ENCODE results near the gene IL1R2. TPM values are rescaled to one million over a fixed set of nuclear protein-coding genes. Genes with fewer than 3 reads are reported as not detected.

The IL1R2 gene
- total RNA-seq (0.18 TPM), polyA plus RNA-seq (ENCODE audit: insufficient read depth in 1 of 8, insufficient read length in 8 of 8, low replicate concordance in 1 of 8) (1 to 10 TPM in 1 of 8 donors, under 1 TPM in 4, not detected in 3; 0.06 to 1.0 (median 0.17) TPM)
- long read RNA-seq, donor 1, result 0 reads
- long read RNA-seq, donor 2, result 0 reads
- long read RNA-seq, donor 3, result 0 reads
- long read RNA-seq, donor 4, result 0 reads
- long read RNA-seq, donor 5, result 0 reads
- long read RNA-seq, donor 6, result 0 reads
- long read RNA-seq, donor 7, result 0 reads
- long read RNA-seq, donor 8, result 0 reads
- long read RNA-seq, donor 9, result 0 reads
- long read RNA-seq, donor 10, result 0 reads
- long read RNA-seq, donor 11, result 0 reads

DNA sequence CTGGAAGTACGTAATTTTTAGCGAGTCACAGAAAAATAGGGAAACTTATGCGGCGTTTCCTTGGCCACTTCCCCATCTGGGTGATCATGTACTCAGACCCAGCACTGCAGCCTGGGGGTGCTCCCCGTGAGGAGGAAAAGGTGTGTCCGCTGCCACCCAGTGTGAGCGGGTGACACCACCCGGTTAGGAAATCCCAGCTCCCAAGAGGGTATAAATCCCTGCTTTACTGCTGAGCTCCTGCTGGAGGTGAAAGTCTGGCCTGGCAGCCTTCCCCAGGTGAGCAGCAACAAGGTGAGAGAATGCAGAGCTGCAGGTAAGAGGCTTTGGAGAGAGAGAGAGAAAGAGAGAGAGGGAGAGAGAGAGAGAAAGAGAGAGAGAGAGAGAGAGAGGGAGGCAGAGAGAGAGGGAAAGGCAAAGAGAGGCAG, at the start of gene IL1R2:
Gene IL1R2, plus strand, starts transcription at position 240 of the 425 bp plus-strand sequence. CDS start 16,616 bp downstream, outside the sequence.
- peaks cover 8% of the 10 kb centered on the region for H3K27me3 ChIP-seq (ENCODE audit: control insufficient read depth, insufficient read depth, low read length)
- WGBS (ENCODE audit: insufficient coverage), result 51% methylated on average over 8 of the region's 8 CpGs
- no peaks in the 10 kb centered on the region for H3K36me3 ChIP-seq (ENCODE audit: control insufficient read depth, insufficient read depth, low read length)
- no peak within 1 kb of the TSS for H3K27ac ChIP-seq (ENCODE audit: low read length)
- H3K4me1 ChIP-seq (ENCODE audit: control insufficient read depth, insufficient read depth, low read length), result no peaks in the 10 kb centered on the region
- DNase-seq, result peak; percentile 54
- no peak within 1 kb of the TSS for H3K4me3 ChIP-seq (ENCODE audit: low read length)
- no peaks in the 10 kb centered on the region for H3K9me3 ChIP-seq (replicated peaks; ENCODE audit: control insufficient read depth, low read depth, low read length)

DNA sequence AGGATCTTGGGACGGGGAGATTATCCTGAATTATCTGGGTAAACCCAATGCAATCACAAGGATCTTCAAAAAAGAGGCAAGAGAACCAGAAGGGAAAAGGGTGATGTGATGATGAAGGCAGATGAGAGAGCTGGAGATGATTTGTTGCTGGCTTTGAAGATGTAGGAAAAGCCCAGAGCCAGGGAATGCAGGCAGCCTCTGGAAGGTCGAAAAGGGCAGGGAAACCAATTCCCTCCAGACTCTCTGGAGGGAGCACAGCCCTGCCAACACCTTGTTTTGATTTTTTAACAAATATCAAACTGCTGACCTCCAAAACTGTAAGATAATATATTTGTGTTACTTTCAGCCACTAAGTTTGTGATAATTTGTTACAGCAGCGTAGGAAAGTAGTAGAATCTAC, 48.9 kb upstream of the IL1R2 start:
- Histone ChIP-seq H3K4me3 (ENCODE audit: low read length) (no peak overlapping the region), H3K9me3 (replicated peaks; ENCODE audit: control insufficient read depth, low read depth, low read length) (no peaks in the 10 kb centered on the region), H3K36me3 (ENCODE audit: control insufficient read depth, insufficient read depth, low read length) (no peaks in the 10 kb centered on the region), H3K4me1 (ENCODE audit: control insufficient read depth, insufficient read depth, low read length) (peaks cover 3% of the 10 kb centered on the region), H3K27ac (ENCODE audit: low read length) (no peak overlapping the region), H3K27me3 (ENCODE audit: control insufficient read depth, insufficient read depth, low read length) (no peaks in the 10 kb centered on the region)
- 44% methylated on average over 1 of the region's 3 CpGs for WGBS (ENCODE audit: insufficient coverage)
- DNase-seq, result no peak

DNA sequence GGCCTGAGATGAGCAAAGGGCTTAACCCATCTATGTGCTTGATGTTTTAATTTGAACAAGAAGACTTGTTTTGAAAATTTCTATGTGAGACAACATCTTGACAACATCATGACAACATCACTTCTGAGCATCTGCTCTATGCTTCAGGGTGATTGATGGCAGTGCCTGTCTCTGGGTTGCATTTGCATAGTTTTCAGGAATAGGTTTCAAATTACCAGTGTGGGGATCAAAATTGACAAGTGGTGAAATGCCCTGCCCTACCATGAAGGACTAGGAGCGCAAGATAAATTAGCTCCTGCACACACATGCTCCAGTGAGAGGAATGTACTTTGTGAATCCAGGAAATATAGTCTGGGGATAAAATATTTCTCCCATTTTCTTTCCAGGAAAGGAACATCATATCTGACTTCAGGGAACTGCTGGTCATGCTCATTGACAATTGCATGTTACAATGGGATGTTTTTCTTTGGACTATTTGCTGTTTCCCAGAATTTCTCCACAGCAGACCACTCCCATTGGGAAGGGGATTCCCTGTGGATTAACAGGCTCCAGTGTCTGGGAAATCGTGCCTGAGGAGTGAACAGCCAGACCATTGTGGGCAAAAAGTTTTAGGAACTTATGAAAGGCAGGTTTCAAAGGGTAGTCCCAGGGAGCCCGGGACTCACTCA, 45.3 kb upstream of the IL1R2 start:
- no peaks in the 10 kb centered on the region for H3K36me3 ChIP-seq (ENCODE audit: control insufficient read depth, insufficient read depth, low read length)
- DNase-seq, result no peak
- H3K4me3 ChIP-seq (ENCODE audit: low read length), result no peak overlapping the region
- no peak overlapping the region for H3K27ac ChIP-seq (ENCODE audit: low read length)
- H3K9me3 ChIP-seq (replicated peaks; ENCODE audit: control insufficient read depth, low read depth, low read length), result no peaks in the 10 kb centered on the region
- H3K27me3 ChIP-seq (ENCODE audit: control insufficient read depth, insufficient read depth, low read length), result no peaks in the 10 kb centered on the region
- H3K4me1 ChIP-seq (ENCODE audit: control insufficient read depth, insufficient read depth, low read length), result peaks cover 3% of the 10 kb centered on the region
- 40% methylated on average over 1 of the region's 3 CpGs for WGBS (ENCODE audit: insufficient coverage)

- Histone ChIP-seq H3K36me3 (ENCODE audit: control insufficient read depth, insufficient read depth, low read length) (no peaks in the 10 kb centered on the region), H3K27me3 (ENCODE audit: control insufficient read depth, insufficient read depth, low read length) (no peaks in the 10 kb centered on the region), H3K4me3 (ENCODE audit: low read length) (no peak overlapping the region), H3K4me1 (ENCODE audit: control insufficient read depth, insufficient read depth, low read length) (peaks cover 3% of the 10 kb centered on the region), H3K27ac (ENCODE audit: low read length) (no peak overlapping the region), H3K9me3 (replicated peaks; ENCODE audit: control insufficient read depth, low read depth, low read length) (no peaks in the 10 kb centered on the region)
- DNase-seq, result no peak
- WGBS (ENCODE audit: insufficient coverage), result no CpG with 5 or more reads among the region's 3 CpGs
Measured at GRCh38 chr2:101947374-101947773, 44.4 kb upstream of the IL1R2 start.

- Histone ChIP-seq H3K36me3 (ENCODE audit: control insufficient read depth, insufficient read depth, low read length) (no peaks in the 10 kb centered on the region), H3K27ac (ENCODE audit: low read length) (no peak overlapping the region), H3K4me3 (ENCODE audit: low read length) (no peak overlapping the region), H3K27me3 (ENCODE audit: control insufficient read depth, insufficient read depth, low read length) (no peaks in the 10 kb centered on the region), H3K9me3 (replicated peaks; ENCODE audit: control insufficient read depth, low read depth, low read length) (no peaks in the 10 kb centered on the region), H3K4me1 (ENCODE audit: control insufficient read depth, insufficient read depth, low read length) (peaks cover 3% of the 10 kb centered on the region)
- no peak for DNase-seq
Measured at GRCh38 chr2:101948625-101949155, 43.1 kb upstream of the IL1R2 start.

DNA sequence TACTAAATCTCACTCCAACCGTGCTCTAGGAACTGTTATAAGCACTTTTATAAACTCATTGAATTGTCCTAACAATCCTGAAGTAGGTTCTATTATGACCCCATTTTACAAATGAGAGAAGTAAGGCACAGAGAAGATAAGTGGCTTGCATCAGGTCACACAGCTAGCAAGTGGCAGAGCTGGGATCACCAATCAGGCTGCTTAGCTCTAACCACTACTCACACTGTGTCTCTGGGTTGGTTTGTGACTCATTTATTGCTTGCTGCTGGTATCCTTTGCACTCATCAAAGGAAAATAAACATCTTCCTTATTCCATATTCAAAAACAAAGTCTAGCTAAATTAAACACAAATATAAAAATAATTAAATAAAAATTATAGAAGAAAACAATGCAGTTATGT, 42.5 kb upstream of the IL1R2 start:
- Histone ChIP-seq H3K36me3 (ENCODE audit: control insufficient read depth, insufficient read depth, low read length) (no peaks in the 10 kb centered on the region), H3K27ac (ENCODE audit: low read length) (no peak overlapping the region), H3K27me3 (ENCODE audit: control insufficient read depth, insufficient read depth, low read length) (no peaks in the 10 kb centered on the region), H3K4me3 (ENCODE audit: low read length) (no peak overlapping the region), H3K9me3 (replicated peaks; ENCODE audit: control insufficient read depth, low read depth, low read length) (no peaks in the 10 kb centered on the region), H3K4me1 (ENCODE audit: control insufficient read depth, insufficient read depth, low read length) (peaks cover 3% of the 10 kb centered on the region)
- no CpG with 5 or more reads among the region's 1 CpG for WGBS (ENCODE audit: insufficient coverage)
- no peak for DNase-seq

- no peaks in the 10 kb centered on the region for H3K9me3 ChIP-seq (replicated peaks; ENCODE audit: control insufficient read depth, low read depth, low read length)
- no CpG with 5 or more reads among the region's 1 CpG for WGBS (ENCODE audit: insufficient coverage)
- H3K27ac ChIP-seq (ENCODE audit: low read length), result no peak overlapping the region
- H3K27me3 ChIP-seq (ENCODE audit: control insufficient read depth, insufficient read depth, low read length), result no peaks in the 10 kb centered on the region
- H3K36me3 ChIP-seq (ENCODE audit: control insufficient read depth, insufficient read depth, low read length), result no peaks in the 10 kb centered on the region
- DNase-seq, result no peak
- H3K4me3 ChIP-seq (ENCODE audit: low read length), result no peak overlapping the region
- peaks cover 2% of the 10 kb centered on the region for H3K4me1 ChIP-seq (ENCODE audit: control insufficient read depth, insufficient read depth, low read length)
Measured at GRCh38 chr2:101951296-101951695, 40.5 kb upstream of the IL1R2 start.

GRCh38 chr2:101952551-101952950, 39.2 kb upstream of the IL1R2 start:
- Histone ChIP-seq H3K4me1 (ENCODE audit: control insufficient read depth, insufficient read depth, low read length) (no peaks in the 10 kb centered on the region), H3K27me3 (ENCODE audit: control insufficient read depth, insufficient read depth, low read length) (no peaks in the 10 kb centered on the region), H3K36me3 (ENCODE audit: control insufficient read depth, insufficient read depth, low read length) (no peaks in the 10 kb centered on the region), H3K27ac (ENCODE audit: low read length) (no peak overlapping the region), H3K9me3 (replicated peaks; ENCODE audit: control insufficient read depth, low read depth, low read length) (no peaks in the 10 kb centered on the region), H3K4me3 (ENCODE audit: low read length) (no peak overlapping the region)
- 86% methylated on average over 1 of the region's 1 CpG for WGBS (ENCODE audit: insufficient coverage)
- no peak for DNase-seq

DNA sequence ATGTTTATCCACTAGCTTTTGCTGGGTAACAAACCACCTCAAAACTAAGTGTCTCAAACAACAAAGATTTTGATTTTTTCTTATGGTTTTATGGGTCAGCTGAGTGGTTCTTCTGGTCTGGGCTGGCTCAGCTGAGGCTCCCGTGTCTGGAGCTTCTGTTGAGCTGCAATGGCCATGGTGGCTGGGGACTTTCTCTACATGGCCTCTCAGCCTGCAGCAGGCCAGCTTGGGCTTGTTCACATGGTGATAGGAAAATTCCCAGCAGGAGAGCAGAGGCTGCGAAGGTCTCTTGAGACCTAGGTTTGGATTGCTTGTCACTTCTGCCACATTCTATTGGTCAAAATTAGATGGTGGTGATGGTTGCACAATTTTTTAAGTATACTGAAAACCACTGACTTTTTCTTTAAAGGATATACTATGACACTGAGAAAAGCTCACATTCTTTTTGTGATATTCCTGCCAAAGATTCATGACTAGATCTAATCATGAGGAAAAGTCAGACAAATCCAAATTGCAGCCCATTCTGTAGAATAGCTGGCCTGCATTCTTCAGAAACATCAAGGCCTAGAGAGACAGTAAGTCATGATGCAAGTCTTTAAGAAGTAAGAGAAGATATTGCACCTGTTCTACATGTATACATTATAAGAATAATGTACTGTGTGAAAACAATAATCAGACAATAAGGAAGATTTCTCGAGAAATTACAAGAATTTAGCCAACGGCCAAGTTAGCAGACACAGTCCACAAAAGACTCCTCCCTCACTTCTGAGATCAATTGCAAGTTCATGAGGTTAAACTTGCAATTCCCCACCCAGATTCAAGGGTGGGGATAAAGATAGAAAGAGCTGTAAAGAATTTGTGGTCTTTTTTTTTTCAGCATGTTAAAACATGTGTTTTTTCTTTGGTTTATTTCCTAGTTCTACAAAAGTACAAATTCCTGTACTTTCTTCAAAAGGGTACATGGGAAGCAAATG, 35.0 kb upstream of the IL1R2 start:
- Histone ChIP-seq H3K4me3 (ENCODE audit: low read length) (no peak overlapping the region), H3K9me3 (replicated peaks; ENCODE audit: control insufficient read depth, low read depth, low read length) (no peaks in the 10 kb centered on the region), H3K27me3 (ENCODE audit: control insufficient read depth, insufficient read depth, low read length) (no peaks in the 10 kb centered on the region), H3K27ac (ENCODE audit: low read length) (no peak overlapping the region), H3K4me1 (ENCODE audit: control insufficient read depth, insufficient read depth, low read length) (peaks cover 9% of the 10 kb centered on the region), H3K36me3 (ENCODE audit: control insufficient read depth, insufficient read depth, low read length) (no peaks in the 10 kb centered on the region)
- peak; percentile 38 for DNase-seq
- WGBS (ENCODE audit: insufficient coverage), result 40% methylated on average over 1 of the region's 4 CpGs

DNA sequence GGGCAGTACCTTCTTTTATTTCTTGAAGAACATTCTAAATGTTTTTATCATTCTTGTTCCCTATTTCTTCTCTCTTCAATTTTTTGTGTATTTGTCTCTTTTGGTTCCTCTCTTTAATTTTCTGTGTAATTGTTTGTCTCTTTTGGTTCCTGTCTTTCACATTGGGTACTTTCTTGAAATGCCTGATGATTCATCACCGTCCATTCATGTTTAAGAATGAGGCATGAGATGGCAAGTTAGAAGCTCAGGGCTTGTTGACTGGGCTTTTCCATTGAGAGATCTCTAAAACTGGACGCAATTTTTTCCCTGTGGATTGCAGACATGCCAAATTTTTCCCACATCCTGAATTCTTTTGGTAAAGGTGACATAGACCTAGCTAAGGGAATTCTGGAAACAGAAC, 33.7 kb upstream of the IL1R2 start:
- no peak for DNase-seq
- no peaks in the 10 kb centered on the region for H3K9me3 ChIP-seq (replicated peaks; ENCODE audit: control insufficient read depth, low read depth, low read length)
- H3K27ac ChIP-seq (ENCODE audit: low read length), result no peak overlapping the region
- WGBS (ENCODE audit: insufficient coverage), result 80% methylated on average over 1 of the region's 2 CpGs
- no peaks in the 10 kb centered on the region for H3K36me3 ChIP-seq (ENCODE audit: control insufficient read depth, insufficient read depth, low read length)
- peaks cover 19% of the 10 kb centered on the region for H3K4me1 ChIP-seq (ENCODE audit: control insufficient read depth, insufficient read depth, low read length)
- H3K4me3 ChIP-seq (ENCODE audit: low read length), result no peak overlapping the region
- H3K27me3 ChIP-seq (ENCODE audit: control insufficient read depth, insufficient read depth, low read length), result no peaks in the 10 kb centered on the region

All from muscle of leg (tissue), 16 donors.